ENCODE data around the gene DENND4A.

- TF ChIP-seq POLR2AphosphoS5 (IDR thresholded peaks at IDR 0.05; ENCODE audit: low read depth, low read length) = no peak
- TF ChIP-seq TAF1 (IDR thresholded peaks at IDR 0.05; ENCODE audit: borderline replicate concordance, insufficient read depth, low read length) = no peak
- TF ChIP-seq FOXP2 (optimal IDR thresholded peaks at IDR 0.05; ENCODE audit: borderline replicate concordance, extremely low read depth, extremely low read length, insufficient read depth) = no peak
Measured at GRCh38 chr15:65791335-65792137, 557 bp downstream of the DENND4A start.

Measured in PFSK-1 (cell line).